Suprapubic skin (tissue), 3 donors: ENCODE measurements around the gene PTK7.

Experiments used
- CTCF ChIP-seq, 2 donors: fragments of 200-600 bp in 1 of 2; fragments of 450-650 bp in 1 of 2; sonication (generic) in 1 of 2; IDR thresholded peaks; one replicate each; pipeline ENCODE4 v1.5.1; 2016 to 2019; ENCODE audit warnings: antibody characterized with exemption in 2 of 2, mild to moderate bottlenecking in 1 of 2, moderate library complexity in 1 of 2
- POLR2A ChIP-seq, 2 donors: fragments of 450-650 bp; IDR thresholded peaks; one replicate each; pipeline ENCODE4 v1.6.1; 2017; ENCODE audit warnings: antibody characterized with exemption in 2 of 2, mild to moderate bottlenecking in 2 of 2, moderate library complexity in 2 of 2

DNA sequence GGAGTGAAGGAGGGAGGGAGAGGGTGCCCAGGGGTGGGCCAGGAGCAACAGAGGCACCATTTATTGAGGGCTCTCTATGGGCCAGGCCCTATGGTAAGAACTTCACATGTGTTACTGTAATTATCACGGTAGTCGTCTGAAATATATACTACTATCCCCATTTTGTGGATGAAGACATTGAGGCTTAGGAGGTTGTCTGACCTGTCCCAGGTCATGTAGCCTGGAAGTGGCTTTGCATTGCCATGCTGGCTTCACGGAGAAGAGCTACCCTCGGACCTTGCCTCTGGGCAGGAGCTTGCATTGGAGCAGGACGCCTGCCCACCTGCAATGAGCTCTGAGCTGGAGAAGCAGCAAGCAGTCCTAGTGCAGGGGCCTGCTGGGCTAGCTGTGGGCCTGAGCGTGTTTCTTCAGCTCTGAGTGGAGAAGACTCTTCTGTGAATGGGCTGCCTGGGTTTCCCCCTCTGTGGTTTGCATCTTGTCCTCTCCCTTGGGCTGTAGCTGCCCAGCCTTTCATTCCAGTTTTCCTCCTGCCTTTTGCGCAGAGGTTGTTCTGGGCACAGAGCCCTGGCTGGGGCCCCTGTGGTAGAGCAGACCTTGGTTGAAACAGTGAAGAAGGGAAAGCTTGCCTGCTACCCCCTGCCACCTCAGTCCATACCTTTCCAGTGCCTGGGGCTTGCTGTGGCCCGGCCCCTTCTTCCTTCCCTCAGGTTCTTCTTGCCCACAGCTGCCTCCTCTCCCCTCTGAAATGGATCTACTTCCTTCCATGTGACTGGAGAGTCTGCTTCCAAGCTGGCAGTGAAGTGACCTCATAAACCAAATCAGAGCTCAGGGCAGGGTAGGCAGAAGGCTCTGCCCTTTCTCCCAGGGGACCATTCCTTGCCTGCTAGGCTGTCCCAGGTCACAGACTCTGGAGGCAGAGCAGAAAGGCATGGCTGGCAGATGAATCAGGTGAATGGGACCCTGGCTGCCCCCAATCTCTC, 70.9 kb downstream of the PTK7 start:
- TF ChIP-seq CTCF (IDR thresholded peaks at IDR 0.05) (no peak), POLR2A (IDR thresholded peaks at IDR 0.05) (no peak)
